GM10248 (cell line): ENCODE results near the gene PPM1D.

ENCODE experiments used
- CTCF ChIA-PET: fragments of 300-600 bp; sonication (Branson Sonifier 250); formaldehyde crosslinking; extraction: SDS; loops from one replicate; lab custom pipeline; 2021; ENCODE audit warnings: antibody characterized with exemption; lab: Yijun Ruan, JAX
- POLR2A ChIA-PET: fragments of 350-650 bp; sonication (Branson Sonifier 250); formaldehyde crosslinking; extraction: SDS; loops from one replicate; lab custom pipeline; 2020; ENCODE audit warnings: antibody characterized with exemption; lab: Yijun Ruan, JAX
- DNase-seq: peaks from one replicate; pipeline ENCODE4 v3.0.0; 2012; ENCODE audit errors: extremely low spot score
- TF ChIP-seq, protein P1 (sequence below): IDR thresholded peaks from 2 replicates; pipeline ENCODE4 v1.5.1; 2012; ENCODE audit warnings: mild to moderate bottlenecking, low read depth; ENCODE audit errors: extremely low read depth, missing control alignments, control extremely low read depth

PPM1D gene

DNA sequence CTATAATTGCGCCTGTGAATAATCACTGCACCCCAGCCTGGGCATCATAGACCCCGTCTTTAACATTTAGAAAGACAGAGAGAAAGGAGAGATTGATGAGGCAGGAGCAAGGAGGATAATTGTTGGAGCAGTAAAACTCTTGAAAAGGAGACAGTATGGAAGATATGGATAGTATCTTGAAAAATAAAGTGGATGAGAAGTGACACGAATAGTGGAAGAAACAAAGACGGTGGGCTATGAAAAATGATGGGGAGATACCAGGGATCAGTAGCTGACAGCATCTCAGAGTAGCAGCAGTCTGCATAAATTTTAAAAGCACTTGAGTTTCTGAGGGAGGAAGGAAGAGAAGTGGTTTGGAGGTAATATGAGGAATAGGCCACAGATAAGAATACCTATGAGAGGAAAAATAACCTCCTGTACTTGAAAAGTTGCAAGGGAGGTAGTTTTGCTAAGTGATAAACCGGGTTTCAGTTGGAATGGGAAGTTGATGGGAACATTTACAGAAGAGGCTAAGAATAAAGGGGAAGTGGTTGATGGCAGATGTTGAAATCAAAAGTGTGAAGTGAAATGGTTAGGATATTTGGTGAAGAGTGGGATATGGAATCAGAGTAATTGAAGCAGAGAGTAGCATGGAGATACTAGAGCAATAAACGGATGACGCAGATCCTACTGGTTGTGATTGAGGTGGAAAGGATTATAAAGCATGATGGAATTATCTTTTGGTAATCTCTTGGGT, 1.8 kb upstream of the PPM1D start:
- TF ChIP-seq, protein P1, sequence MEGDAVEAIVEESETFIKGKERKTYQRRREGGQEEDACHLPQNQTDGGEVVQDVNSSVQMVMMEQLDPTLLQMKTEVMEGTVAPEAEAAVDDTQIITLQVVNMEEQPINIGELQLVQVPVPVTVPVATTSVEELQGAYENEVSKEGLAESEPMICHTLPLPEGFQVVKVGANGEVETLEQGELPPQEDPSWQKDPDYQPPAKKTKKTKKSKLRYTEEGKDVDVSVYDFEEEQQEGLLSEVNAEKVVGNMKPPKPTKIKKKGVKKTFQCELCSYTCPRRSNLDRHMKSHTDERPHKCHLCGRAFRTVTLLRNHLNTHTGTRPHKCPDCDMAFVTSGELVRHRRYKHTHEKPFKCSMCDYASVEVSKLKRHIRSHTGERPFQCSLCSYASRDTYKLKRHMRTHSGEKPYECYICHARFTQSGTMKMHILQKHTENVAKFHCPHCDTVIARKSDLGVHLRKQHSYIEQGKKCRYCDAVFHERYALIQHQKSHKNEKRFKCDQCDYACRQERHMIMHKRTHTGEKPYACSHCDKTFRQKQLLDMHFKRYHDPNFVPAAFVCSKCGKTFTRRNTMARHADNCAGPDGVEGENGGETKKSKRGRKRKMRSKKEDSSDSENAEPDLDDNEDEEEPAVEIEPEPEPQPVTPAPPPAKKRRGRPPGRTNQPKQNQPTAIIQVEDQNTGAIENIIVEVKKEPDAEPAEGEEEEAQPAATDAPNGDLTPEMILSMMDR: no peak
- CTCF ChIA-PET: interaction anchor here (1.0 to 4.9 kb wide), 5 partner anchors 19 to 77 kb away, joined by 3 to 25 read pairs (median 12); no protein-coding TSS in a partner anchor
- no peak for DNase-seq
- POLR2A ChIA-PET: no interaction called here

DNA sequence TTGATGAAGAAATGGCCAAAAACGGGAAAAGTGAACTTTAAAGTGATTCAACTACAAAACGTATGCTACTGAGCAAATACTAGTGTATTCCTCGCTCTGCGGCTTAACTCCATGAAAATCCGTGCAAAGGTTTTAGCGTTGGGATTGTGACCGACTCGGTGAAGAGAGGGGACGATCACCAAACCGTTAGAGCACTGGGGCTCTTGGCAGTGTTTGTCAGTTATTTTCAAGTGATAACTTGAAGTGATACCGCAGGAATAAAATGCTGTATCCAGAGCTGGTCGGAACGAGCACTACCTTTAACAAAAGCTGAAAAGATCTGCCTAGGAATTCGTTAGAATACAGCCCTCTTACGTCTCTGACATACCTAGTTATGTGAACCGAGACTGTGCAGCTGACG, 773 bp upstream of the PPM1D start:
- DNase-seq: no peak
- CTCF ChIA-PET: interaction anchor here (0.8 to 7.1 kb wide), 10 partner anchors 8 to 462 kb away, joined by 3 to 34 read pairs (median 7); partner anchors contain the start of gene APPBP2
- POLR2A ChIA-PET: interaction anchor here (0.6 to 1.1 kb wide), 4 partner anchors 8 to 207 kb away, joined by 3 to 7 read pairs (median 4); partner anchors contain the start of genes BCAS3 and USP32
- TF ChIP-seq, protein P1: no peak

DNA sequence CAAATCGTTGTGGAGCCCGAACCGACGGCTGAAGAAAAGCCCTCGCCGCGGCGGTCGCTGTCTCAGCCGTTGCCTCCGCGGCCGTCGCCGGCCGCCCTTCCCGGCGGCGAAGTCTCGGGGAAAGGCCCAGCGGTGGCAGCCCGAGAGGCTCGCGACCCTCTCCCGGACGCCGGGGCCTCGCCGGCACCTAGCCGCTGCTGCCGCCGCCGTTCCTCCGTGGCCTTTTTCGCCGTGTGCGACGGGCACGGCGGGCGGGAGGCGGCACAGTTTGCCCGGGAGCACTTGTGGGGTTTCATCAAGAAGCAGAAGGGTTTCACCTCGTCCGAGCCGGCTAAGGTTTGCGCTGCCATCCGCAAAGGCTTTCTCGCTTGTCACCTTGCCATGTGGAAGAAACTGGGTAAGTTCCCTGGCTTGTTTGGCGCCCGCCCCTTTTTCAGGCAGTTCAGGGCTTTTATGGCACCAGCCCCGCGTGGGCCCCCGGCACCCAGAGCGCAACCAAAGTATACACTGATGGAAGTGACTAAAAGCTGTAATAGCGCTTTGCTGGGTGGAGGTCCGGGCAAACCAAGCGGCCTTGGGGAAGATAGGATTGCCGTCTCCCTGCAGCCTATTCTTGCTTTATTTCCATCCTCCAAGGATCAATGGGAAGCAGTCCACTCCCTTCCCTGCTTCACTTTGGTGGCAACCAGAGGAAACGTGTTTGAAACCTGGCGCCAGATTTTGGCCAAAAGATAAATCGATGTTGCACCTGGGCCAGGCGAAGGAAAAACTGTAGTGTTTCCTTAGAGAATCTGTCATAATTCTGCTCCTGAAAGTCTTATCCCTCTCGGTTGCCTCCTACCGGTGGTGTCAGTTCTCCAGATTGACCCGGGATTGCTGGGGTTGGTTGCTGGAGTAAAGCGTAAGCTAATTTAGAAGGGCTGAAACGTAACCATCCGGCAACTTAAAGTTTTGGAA, 775 bp downstream of the PPM1D start:
- POLR2A ChIA-PET: interaction anchor here (1.0 kb wide), 1 partner anchor 209 kb away, joined by 7 read pairs; the partner anchor contains the start of gene USP32
- TF ChIP-seq, protein P1: peak; percentile 59
- CTCF ChIA-PET: interaction anchor here (0.8 to 7.1 kb wide), 14 partner anchors 10 to 463 kb away, joined by 3 to 34 read pairs (median 4); partner anchors contain the start of gene APPBP2
- DNase-seq: peak; percentile 59

DNA sequence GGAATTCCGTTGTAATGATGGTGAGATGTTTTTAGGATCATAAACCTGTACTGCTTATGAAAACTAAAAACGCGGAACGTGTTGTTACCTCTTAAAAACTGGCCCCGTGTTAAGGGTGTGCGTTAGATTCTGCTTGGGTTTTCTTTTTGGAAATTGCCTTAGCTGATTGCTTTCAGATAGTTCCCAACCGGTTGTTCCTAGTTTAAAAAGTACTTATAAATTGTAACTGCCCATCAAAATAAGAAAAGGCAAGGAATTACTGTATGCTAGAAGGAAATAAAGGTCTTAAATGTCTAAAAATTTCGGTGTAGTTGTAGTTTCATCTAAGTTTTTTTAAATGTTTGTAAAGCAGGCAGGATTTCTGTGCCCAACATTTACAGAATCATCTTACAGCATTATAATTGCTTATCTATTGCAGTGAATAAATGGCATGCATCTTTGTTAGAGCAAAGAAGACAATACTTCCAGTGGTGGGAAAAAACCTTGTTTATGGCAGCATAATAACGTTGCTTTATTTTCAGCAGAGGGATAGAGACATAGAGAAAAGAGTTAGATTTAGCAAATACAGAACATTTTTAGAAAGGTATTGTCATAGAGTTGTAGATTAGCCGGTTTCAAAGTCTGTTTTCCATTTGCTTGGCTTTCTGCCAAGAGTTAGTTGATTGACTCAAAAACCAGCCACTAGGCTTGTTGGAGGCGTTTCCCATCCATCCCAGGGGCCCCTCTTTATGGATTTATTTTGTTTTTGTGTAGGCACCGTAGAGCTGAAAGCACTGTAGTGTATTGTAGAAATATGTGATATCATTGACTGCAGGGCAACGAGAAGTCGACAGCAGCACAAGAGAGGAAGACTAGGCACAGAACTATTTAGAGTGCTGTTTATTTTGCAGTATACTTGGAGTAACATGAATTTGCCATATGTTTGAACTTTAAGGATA, 1.7 kb downstream of the PPM1D start:
- ChIA-PET POLR2A (interaction anchor here (0.7 kb wide), 3 partner anchors 11 to 51 kb away, joined by 3 read pairs; no protein-coding TSS in a partner anchor), CTCF (interaction anchor here (0.7 to 7.1 kb wide), 10 partner anchors 11 to 211 kb away, joined by 3 to 34 read pairs (median 3); no protein-coding TSS in a partner anchor)
- TF ChIP-seq, protein P1: no peak
- peak; percentile 54 for DNase-seq

DNA sequence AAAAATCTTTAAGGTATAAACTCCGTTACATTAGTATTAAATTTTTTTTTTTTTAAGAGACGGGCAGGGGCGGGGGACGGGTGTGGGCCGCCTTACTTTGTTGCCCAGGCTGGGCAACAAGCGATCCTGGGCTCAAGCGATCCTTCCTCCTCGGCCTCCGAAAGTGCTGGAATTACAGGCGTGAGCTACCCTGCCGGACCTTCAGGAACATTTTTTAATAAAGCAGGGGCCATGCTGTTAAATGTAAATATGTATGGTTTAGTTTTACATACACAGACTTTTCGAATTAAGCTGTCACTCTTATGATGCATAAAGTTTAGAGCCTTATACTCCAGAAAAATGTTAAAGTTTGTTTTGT, 2.4 kb downstream of the PPM1D start:
- ChIA-PET CTCF (interaction anchor here (0.7 to 7.1 kb wide), 5 partner anchors 11 to 118 kb away, joined by 3 to 34 read pairs (median 7); no protein-coding TSS in a partner anchor), POLR2A (interaction anchor here (0.7 kb wide), 3 partner anchors 11 to 50 kb away, joined by 3 read pairs; no protein-coding TSS in a partner anchor)
- TF ChIP-seq, protein P1: no peak
- DNase-seq: no peak
